Stimulated activated CD4-positive, alpha-beta T cell treated with anti-CD3 and anti-CD28 coated beads, Interleukin-1b, Interleukin-23, amount 100 ng/mL, for 48 hours (primary cell): Measurements from ENCODE around the gene SLC6A12.

ENCODE experiments used
- DNase-seq: peaks from one replicate; pipeline ENCODE4 v3.0.0-alpha.2; 2020

Gene SLC6A12

GRCh38 chr12:213527-213932 lies 427 bp downstream of the SLC6A12 start:
- DNase-seq: no peak

- DNase-seq: no peak
Observed at GRCh38 chr12:212715-213526, 1.0 kb downstream of the SLC6A12 start.

- no peak for DNase-seq
Observed at GRCh38 chr12:212415-212714, 1.6 kb downstream of the SLC6A12 start.

GRCh38 chr12:211639-212414 lies 2.1 kb downstream of the SLC6A12 start:
- DNase-seq: no peak

GRCh38 chr12:211142-211465 lies 2.9 kb downstream of the SLC6A12 start:
- DNase-seq: no peak

- DNase-seq: no peak
Observed at GRCh38 chr12:210277-211141, 3.4 kb downstream of the SLC6A12 start.

GRCh38 chr12:209851-210250 lies 4.1 kb downstream of the SLC6A12 start:
- DNase-seq: no peak

GRCh38 chr12:209246-209645 lies 4.7 kb downstream of the SLC6A12 start:
- DNase-seq: no peak

GRCh38 chr12:208813-209212 lies 5.1 kb downstream of the SLC6A12 start:
- no peak for DNase-seq

GRCh38 chr12:207804-208203 lies 6.2 kb downstream of the SLC6A12 start:
- no peak for DNase-seq

- no peak for DNase-seq
Observed at GRCh38 chr12:206746-207440, 7.1 kb downstream of the SLC6A12 start.

GRCh38 chr12:205026-205425 lies 8.9 kb downstream of the SLC6A12 start:
- DNase-seq: no peak

GRCh38 chr12:204261-204678 lies 9.7 kb downstream of the SLC6A12 start:
- no peak for DNase-seq

GRCh38 chr12:203462-204260 lies 10.3 kb downstream of the SLC6A12 start:
- DNase-seq: no peak

GRCh38 chr12:203074-203461 lies 10.9 kb downstream of the SLC6A12 start:
- no peak for DNase-seq

- DNase-seq: no peak
Observed at GRCh38 chr12:202081-202731, 11.8 kb downstream of the SLC6A12 start.

- DNase-seq: no peak
Observed at GRCh38 chr12:201361-201760, 12.6 kb downstream of the SLC6A12 start.

- DNase-seq: no peak
Observed at GRCh38 chr12:198705-199104, 15.3 kb downstream of the SLC6A12 start.

GRCh38 chr12:197911-198695 lies 15.9 kb downstream of the SLC6A12 start:
- DNase-seq: no peak

- no peak for DNase-seq
Observed at GRCh38 chr12:197347-197746, 16.6 kb downstream of the SLC6A12 start.

GRCh38 chr12:196436-196835 lies 17.5 kb downstream of the SLC6A12 start:
- no peak for DNase-seq
